ENCODE measurements around the gene MAD1L1.

Gene MAD1L1

DNA sequence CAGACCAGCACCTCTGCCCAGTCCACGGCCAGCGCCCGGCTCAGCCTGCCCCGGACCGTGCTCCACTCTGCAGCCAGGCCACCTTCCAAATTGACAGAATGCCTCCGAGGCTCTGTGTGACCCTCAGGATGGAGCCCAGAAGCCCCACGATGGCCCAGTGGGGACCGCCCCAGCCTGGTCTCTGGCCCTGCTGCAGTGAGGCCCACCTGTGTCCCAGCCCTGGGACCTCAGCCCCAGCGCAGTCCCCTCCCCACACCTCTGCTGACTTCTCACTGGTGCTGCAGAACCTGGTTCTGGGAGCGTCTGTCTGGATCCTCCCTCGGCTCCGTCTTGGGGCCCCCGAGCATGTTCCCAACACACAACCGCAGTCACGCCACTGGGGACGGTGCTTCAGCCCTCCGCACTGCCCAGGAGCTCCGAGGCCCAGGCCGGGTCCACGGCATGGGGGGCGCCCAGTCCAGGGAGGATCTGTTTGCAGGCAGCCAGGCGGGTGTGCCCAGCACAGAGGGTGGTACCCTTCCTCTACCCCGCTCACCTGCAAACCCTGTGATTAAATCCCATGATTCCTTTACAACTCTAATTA, 314.6 kb downstream of the MAD1L1 start:
- TF ChIP-seq, protein P1, sequence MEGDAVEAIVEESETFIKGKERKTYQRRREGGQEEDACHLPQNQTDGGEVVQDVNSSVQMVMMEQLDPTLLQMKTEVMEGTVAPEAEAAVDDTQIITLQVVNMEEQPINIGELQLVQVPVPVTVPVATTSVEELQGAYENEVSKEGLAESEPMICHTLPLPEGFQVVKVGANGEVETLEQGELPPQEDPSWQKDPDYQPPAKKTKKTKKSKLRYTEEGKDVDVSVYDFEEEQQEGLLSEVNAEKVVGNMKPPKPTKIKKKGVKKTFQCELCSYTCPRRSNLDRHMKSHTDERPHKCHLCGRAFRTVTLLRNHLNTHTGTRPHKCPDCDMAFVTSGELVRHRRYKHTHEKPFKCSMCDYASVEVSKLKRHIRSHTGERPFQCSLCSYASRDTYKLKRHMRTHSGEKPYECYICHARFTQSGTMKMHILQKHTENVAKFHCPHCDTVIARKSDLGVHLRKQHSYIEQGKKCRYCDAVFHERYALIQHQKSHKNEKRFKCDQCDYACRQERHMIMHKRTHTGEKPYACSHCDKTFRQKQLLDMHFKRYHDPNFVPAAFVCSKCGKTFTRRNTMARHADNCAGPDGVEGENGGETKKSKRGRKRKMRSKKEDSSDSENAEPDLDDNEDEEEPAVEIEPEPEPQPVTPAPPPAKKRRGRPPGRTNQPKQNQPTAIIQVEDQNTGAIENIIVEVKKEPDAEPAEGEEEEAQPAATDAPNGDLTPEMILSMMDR (IDR thresholded peaks at IDR 0.05; ENCODE audit: low read length, missing control alignments) = no peak
- DNase-seq (ENCODE audit: low read depth) = no peak
- H3K4me3 ChIP-seq (replicated peaks; ENCODE audit: low read depth, low read length) = no peak overlapping the region

DNA sequence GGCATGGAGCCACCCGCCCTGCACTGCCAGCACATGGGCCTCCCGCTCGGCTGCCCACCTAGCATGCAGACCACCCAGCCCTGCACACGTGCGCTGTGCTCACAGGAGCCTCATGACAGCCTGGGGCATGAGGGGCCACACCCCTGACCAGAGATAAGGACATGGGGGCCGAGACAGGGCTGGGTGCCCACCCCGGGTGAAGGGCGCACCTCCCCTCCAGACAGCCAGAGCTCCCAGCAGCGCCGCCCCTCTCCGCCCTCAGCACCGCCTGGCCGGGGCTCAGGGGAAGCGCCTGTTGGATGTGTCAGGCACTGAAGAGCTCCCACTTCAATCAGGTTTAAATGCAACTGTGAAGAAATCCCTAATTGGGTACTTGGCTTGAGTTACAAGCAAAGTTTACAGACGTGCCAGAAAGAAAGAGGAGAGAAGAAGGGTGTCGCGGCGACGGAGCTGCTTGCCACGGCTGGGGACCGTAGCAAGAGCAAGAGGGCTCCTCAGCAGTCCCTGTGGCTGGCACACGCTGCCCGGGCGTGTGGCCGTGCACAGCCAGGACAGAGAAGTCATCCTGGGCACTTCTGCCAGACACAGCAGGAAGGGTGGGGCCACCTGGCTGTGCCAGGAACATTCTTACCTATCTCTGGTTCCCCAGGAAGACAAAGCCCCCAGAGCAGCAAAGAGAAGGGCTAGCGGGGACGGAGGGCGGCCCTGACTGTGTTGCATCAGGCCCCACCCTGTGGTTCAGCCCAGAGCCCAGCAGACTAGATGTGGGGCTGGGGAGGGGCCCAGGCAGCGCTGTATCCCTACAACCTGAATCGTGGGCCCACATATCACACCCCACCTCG, 315.3 kb downstream of the MAD1L1 start:
- no peak overlapping the region for H3K4me3 ChIP-seq (replicated peaks; ENCODE audit: low read depth, low read length)
- TF ChIP-seq, protein P1 (IDR thresholded peaks at IDR 0.05; ENCODE audit: low read length, missing control alignments) = no peak
- peak; percentile 25 for DNase-seq (ENCODE audit: low read depth)

DNA sequence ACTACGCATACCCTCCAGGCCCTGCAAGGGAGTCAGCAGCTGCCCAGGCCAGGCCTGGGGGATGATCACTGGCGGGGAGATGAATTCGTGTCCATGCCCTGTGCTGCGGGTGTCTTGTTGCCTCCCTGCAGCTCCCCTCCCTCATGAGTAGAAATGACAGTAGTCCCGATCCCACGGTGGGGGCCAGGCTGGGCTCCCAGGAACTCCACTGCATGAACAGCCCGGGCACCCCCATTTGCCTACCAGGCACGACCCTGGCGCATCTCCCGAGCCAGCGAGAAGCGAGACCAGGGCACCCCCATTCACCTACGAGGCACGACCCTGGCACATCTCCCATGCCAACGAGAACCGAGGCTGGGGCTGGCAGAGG, 316.2 kb downstream of the MAD1L1 start:
- no peak for DNase-seq (ENCODE audit: low read depth)
- TF ChIP-seq, protein P1 (IDR thresholded peaks at IDR 0.05; ENCODE audit: low read length, missing control alignments) = no peak
- H3K4me3 ChIP-seq (replicated peaks; ENCODE audit: low read depth, low read length) = no peak overlapping the region

DNA sequence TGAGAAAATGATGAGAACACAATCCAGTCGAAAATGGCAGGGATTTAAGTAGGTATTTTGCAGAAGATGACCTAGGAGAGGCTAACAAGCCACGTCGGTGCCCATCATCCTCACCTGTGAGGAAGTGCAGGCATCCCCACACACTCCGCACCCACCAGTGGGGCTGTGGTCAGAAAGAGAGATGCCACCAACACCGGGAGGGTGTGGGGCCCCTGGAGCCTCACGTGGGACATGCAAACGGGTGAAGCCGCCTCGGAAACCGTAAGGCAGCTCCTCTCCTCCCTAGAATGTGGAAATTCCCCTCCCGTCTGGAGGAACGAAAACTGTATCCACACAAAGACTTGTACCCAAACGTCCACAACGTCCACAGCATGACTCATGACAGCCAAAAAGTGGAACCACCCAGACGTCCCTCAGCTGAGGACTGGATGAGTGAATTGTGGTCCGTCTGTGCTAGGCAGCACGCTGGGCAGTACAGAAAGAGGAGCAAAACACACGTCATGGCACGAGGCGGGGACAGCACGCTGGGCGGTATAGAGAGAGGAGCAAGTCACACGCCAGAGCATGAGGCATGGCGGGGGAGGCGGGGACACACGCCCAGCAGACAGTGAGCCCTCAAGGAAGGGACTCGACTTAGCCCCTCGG, 316.7 kb downstream of the MAD1L1 start:
- TF ChIP-seq, protein P1 (IDR thresholded peaks at IDR 0.05; ENCODE audit: low read length, missing control alignments) = no peak
- H3K4me3 ChIP-seq (replicated peaks; ENCODE audit: low read depth, low read length) = no peak overlapping the region
- DNase-seq (ENCODE audit: low read depth) = no peak

DNA sequence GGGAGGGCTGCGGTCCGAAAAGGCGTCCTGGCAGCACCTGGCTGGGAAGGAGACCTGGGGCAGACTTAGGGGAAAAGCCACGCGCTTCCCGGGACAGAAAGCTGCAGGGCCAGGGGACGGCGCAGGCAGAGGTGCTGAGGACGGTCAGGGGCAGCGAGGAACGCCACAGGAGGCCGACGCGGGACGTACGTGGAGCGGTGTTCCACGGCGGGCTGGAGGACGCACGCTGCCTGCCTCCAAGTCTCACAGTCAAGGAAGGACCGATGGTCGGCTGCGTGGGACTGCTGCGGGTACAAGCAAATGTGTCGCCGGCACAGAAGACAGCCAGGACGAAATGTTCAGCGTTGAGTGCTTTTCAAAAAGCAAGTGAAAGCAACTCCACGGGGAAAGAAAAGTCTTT, 317.4 kb downstream of the MAD1L1 start:
- H3K4me3 ChIP-seq (replicated peaks; ENCODE audit: low read depth, low read length) = no peak overlapping the region
- DNase-seq (ENCODE audit: low read depth) = no peak
- TF ChIP-seq, protein P1 (IDR thresholded peaks at IDR 0.05; ENCODE audit: low read length, missing control alignments) = no peak

DNA sequence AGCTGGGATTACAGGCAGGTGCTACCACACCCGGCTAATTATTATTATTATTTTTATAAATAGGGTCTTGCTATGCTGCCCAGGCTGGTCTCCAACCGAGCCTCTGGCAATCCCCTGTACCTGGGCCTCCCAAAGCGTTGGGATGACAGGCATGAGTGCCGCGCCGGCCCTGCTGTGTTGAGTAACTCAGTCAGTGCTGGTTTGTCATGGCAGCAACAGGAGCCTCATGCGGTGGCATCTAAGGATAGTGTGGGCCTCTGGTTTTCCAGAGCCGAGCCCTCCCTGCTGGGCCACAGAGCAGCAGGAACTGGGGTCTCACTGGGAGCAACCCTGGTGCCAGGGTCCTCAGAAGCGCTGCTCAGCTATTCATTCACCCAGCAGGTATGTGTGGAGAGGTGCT, 318.0 kb downstream of the MAD1L1 start:
- no peak for DNase-seq (ENCODE audit: low read depth)
- TF ChIP-seq, protein P1 (IDR thresholded peaks at IDR 0.05; ENCODE audit: low read length, missing control alignments) = no peak
- H3K4me3 ChIP-seq (replicated peaks; ENCODE audit: low read depth, low read length) = no peak overlapping the region
